Endothelial cell of umbilical vein (primary cell): ENCODE data around the gene VSIG4. TPM values are rescaled to one million over a fixed set of nuclear protein-coding genes. Genes with fewer than 3 reads are reported as not detected.

Experiments
- BruUV-seq: library from RNA; stranded (reverse); fragments of 400-500 nt; replicated peaks from 2 replicates; lab custom pipeline; 2021; lab: Mats Ljungman, UMichigan
- CTCF ChIA-PET: fragments of 300-600, 350-600 bp; sonication (Branson Sonifier 250); formaldehyde crosslinking; loops from one replicate; lab custom pipeline; 2021; ENCODE audit warnings: antibody characterized with exemption, inconsistent platforms; lab: Charles Lee
- POLR2A ChIA-PET: fragments of 300-600, 350-600 bp; sonication (Branson Sonifier 250); formaldehyde crosslinking; loops from one replicate; lab custom pipeline; 2021; ENCODE audit warnings: antibody characterized with exemption, inconsistent platforms; lab: Charles Lee
- DNase-seq: peaks from one replicate; pipeline ENCODE4 v3.0.0-alpha.2; 2011; ENCODE audit warnings: low read depth, low spot score
- FAIRE-seq: peaks from 2 replicates; lab custom pipeline; 2011; peaks lifted over from hg19 to GRCh38; lab: Jason Lieb, UNC
- H2AFZ ChIP-seq: 2 replicates; pipeline ENCODE4 v1.6.0; 2012; ENCODE audit warnings: low read depth, low read length, control low read depth, inconsistent platforms
- H3K27ac ChIP-seq: 2 replicates; pipeline ENCODE4 v1.5.1; 2011; ENCODE audit warnings: low read depth, mild to moderate bottlenecking, control low read depth, low read length, moderate library complexity; ENCODE audit not compliant: insufficient read depth
- H3K27me3 ChIP-seq, 2 experiments: 2 replicates each; pipeline versions ENCODE4 v1.6.0 to v1.6.1; 2011; ENCODE audit warnings: low read length in 2 of 2, mixed read lengths in 1 of 2; ENCODE audit not compliant: control insufficient read depth in 2 of 2, insufficient read depth in 2 of 2
- H3K36me3 ChIP-seq, 2 experiments: 2 replicates in 1 of 2; 3 replicates in 1 of 2; pipeline ENCODE4 v1.5.1; 2011; ENCODE audit warnings: low read length in 2 of 2, mild to moderate bottlenecking in 1 of 2, moderate library complexity in 1 of 2; ENCODE audit not compliant: control insufficient read depth in 2 of 2, insufficient read depth in 2 of 2; ENCODE audit errors: extremely low read depth in 1 of 2
- H3K4me1 ChIP-seq: 3 replicates; pipeline ENCODE4 v1.5.1; 2011; ENCODE audit warnings: mild to moderate bottlenecking, low read length; ENCODE audit not compliant: control insufficient read depth, insufficient read depth; ENCODE audit errors: extremely low read depth
- H3K4me2 ChIP-seq: 2 replicates; pipeline ENCODE4 v1.6.1; 2011; ENCODE audit warnings: low read length, control low read depth, mixed read lengths; ENCODE audit not compliant: insufficient read depth
- H3K4me3 ChIP-seq, 3 experiments: fragments of 200-600 bp in 1 of 3; sonication (generic), shearing (Covaris generic) in 1 of 3; replicated peaks in 1 of 3; 2 replicates each; pipeline ENCODE4 v1.5.1; 2011 to 2016; ENCODE audit warnings: control low read depth in 3 of 3, low read length in 3 of 3, mild to moderate bottlenecking in 2 of 3, inconsistent platforms in 1 of 3, low read depth in 1 of 3, moderate library complexity in 1 of 3; ENCODE audit not compliant: insufficient read depth in 1 of 3
- H3K79me2 ChIP-seq: 2 replicates; pipeline ENCODE4 v1.6.0; 2012; ENCODE audit warnings: low read length, inconsistent platforms; ENCODE audit not compliant: control insufficient read depth, insufficient read depth
- H3K9ac ChIP-seq: replicated peaks from 2 replicates; pipeline ENCODE3; 2011; ENCODE audit warnings: low read length, control low read depth; ENCODE audit not compliant: insufficient read depth; ENCODE audit errors: extremely low read depth
- H3K9me1 ChIP-seq: replicated peaks from 3 replicates; pipeline ENCODE4 v1.6.0; 2011; ENCODE audit warnings: mild to moderate bottlenecking, low read length; ENCODE audit not compliant: control insufficient read depth, insufficient read depth; ENCODE audit errors: extremely low read depth
- H3K9me3 ChIP-seq: replicated peaks from 2 replicates; pipeline ENCODE4 v1.5.1; 2012; ENCODE audit warnings: low read length, inconsistent platforms; ENCODE audit not compliant: control insufficient read depth, insufficient read depth
- H4K20me1 ChIP-seq: replicated peaks from 2 replicates; pipeline ENCODE3; 2011; ENCODE audit warnings: mild to moderate bottlenecking, low read length; ENCODE audit not compliant: control insufficient read depth, insufficient read depth; ENCODE audit errors: extremely low read depth
- EZH2 ChIP-seq: IDR thresholded peaks from 2 replicates; pipeline ENCODE4 v1.6.1; 2012; ENCODE audit warnings: borderline replicate concordance, low read depth, mild to moderate bottlenecking, moderate library complexity, low read length, inconsistent platforms; ENCODE audit not compliant: severe bottlenecking
- FOS ChIP-seq: IDR thresholded peaks from 2 replicates; pipeline ENCODE4 v1.6.1; 2011; ENCODE audit warnings: mild to moderate bottlenecking, low read length, moderate library complexity, borderline replicate concordance; ENCODE audit not compliant: insufficient read depth
- GATA2 ChIP-seq: IDR thresholded peaks from 2 replicates; pipeline ENCODE4 v1.7.0; 2011; ENCODE audit warnings: low read depth, mild to moderate bottlenecking, moderate library complexity, mixed read lengths, low read length; ENCODE audit not compliant: insufficient read length, insufficient read depth
- JUN ChIP-seq: IDR thresholded peaks from 2 replicates; pipeline ENCODE4 v1.6.1; 2011; ENCODE audit warnings: borderline replicate concordance, low read depth; ENCODE audit not compliant: insufficient read length, insufficient read depth
- MYC ChIP-seq: IDR thresholded peaks from one replicate; pipeline ENCODE4 v1.6.1; 2011; ENCODE audit warnings: mild to moderate bottlenecking, low read depth, low read length
- POLR2A ChIP-seq: IDR thresholded peaks from 2 replicates; pipeline ENCODE4 v1.6.1; 2012; ENCODE audit warnings: low read depth, mild to moderate bottlenecking, control low read depth, low read length
- POLR2AphosphoS5 ChIP-seq: IDR thresholded peaks from 2 replicates; pipeline ENCODE4 v1.6.1; 2012; ENCODE audit warnings: low read depth, mild to moderate bottlenecking, control low read depth, low read length, moderate library complexity; ENCODE audit not compliant: insufficient read depth
- dilution Hi-C: fragments of 300-500 bp; cut with MboI; formaldehyde crosslinking; loops from one replicate; pipeline ENCODE4 v1.15.0; 2019; ENCODE audit warnings: low sequenced_read_pairs; ENCODE audit not compliant: extremely low pct_ligation_motif_present
- intact Hi-C: fragments of 100-400 bp; cut with micrococcal nuclease; formaldehyde crosslinking; loops from one replicate; pipeline ENCODE4 v1.10.0; 2022
- polyA plus RNA-seq, 4 experiments: library from polyadenylated mRNA; depleted of rRNA in 3 of 4; stranded (reverse) in 3 of 4; unstranded in 1 of 4; fragments of >200 nt; gene quantifications; 2 replicates each; pipeline versions ENCODE4 v1.2.1 to v1.2.3, GENCODE V29; 2011 to 2012; ENCODE audit warnings: missing spikeins in 1 of 4
- total RNA-seq: library from RNA; stranded (reverse); gene quantifications from 2 replicates; pipeline ENCODE4 v1.2.3, GENCODE V29; 2021
- TF ChIP-seq, protein P1 (sequence below), 2 donors: IDR thresholded peaks; 1 replicate in 1 of 2; 2 replicates in 1 of 2; pipeline ENCODE4 v1.5.1; 2011; ENCODE audit warnings: low read length in 2 of 2, mild to moderate bottlenecking in 2 of 2, moderate library complexity in 2 of 2, control low read depth in 1 of 2, inconsistent platforms in 1 of 2, low read depth in 1 of 2; ENCODE audit not compliant: insufficient read depth in 1 of 2; ENCODE audit errors: extremely low read depth in 1 of 2
- TF ChIP-seq, protein P2 (sequence below): IDR thresholded peaks from 2 replicates; pipeline ENCODE4 v1.6.1; 2011; ENCODE audit not compliant: insufficient read depth, insufficient read length

Gene VSIG4
- total and polyA plus RNA-seq, 2 donors (not counting 3 experiments of a cell fraction or from before 2014, with no cell fraction given): not detected

DNA sequence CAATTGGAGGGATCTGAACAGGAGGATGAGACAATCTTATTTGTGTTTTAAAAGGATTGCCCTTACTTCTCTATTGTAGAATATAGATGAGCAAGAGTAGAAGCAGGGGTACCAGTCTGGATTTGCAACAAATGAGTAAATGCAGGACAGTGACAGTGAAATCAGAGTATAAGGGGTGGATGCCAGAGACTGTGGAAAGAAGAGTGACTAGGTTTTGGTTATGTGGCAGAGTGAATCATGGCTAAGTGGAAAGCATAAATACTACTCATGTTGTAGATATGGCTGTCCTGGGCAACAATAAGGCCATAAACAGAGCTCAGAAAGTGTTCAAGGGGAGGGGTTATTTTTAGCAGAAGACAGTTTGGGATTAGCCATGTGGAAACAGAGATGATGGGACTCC lies 6.0 kb upstream of the VSIG4 start:
- no peak for TF ChIP-seq POLR2AphosphoS5
- TF ChIP-seq, protein P1, sequence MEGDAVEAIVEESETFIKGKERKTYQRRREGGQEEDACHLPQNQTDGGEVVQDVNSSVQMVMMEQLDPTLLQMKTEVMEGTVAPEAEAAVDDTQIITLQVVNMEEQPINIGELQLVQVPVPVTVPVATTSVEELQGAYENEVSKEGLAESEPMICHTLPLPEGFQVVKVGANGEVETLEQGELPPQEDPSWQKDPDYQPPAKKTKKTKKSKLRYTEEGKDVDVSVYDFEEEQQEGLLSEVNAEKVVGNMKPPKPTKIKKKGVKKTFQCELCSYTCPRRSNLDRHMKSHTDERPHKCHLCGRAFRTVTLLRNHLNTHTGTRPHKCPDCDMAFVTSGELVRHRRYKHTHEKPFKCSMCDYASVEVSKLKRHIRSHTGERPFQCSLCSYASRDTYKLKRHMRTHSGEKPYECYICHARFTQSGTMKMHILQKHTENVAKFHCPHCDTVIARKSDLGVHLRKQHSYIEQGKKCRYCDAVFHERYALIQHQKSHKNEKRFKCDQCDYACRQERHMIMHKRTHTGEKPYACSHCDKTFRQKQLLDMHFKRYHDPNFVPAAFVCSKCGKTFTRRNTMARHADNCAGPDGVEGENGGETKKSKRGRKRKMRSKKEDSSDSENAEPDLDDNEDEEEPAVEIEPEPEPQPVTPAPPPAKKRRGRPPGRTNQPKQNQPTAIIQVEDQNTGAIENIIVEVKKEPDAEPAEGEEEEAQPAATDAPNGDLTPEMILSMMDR (IDR thresholded peaks at IDR 0.05; ENCODE audit: extremely low read depth in 1 of 2, insufficient read depth in 1 of 2, low read depth in 1 of 2, low read length in 2 of 2): no peak
- Histone ChIP-seq H3K4me2 (no peak overlapping the region), H3K27ac (no peak overlapping the region), H3K9me1 (no peaks in the 10 kb centered on the region), H3K27me3 (no peaks in the 10 kb centered on the region), H3K79me2 (no peaks in the 10 kb centered on the region), H2AFZ (no peak overlapping the region), H3K36me3 (no peaks in the 10 kb centered on the region), H3K9me3 (no peaks in the 10 kb centered on the region), H3K9ac (no peak overlapping the region), H3K4me3 (no peak overlapping the region), H3K4me1 (no peaks in the 10 kb centered on the region), H4K20me1 (no peaks in the 10 kb centered on the region)
- ChIA-PET POLR2A (no interaction called here), CTCF (no interaction called here)
- no TSS peak for BruUV-seq
- intact Hi-C loops: no loop called here
- FAIRE-seq: no peak
- dilution Hi-C loops: no loop called here
- DNase-seq: no peak

DNA sequence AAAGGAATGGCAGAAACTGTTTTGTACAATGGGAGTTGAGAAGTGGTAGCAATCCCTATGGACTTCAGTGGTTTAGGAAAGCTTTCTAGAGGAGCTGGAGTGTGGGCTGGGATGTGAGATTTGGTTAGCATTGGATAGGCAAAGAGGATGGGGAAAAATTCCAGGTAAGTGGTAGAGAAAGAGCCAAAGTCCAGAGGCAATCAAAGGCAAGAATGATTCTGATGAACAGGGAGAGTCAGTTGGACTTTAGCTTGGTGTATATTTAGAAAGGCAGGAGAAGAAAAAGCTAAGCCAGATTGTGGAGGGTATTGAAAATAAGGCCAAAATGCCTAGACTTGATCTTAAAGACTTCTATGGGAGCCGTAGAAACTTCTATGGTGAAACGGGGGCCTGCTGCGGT lies 3.7 kb upstream of the VSIG4 start:
- POLR2A ChIA-PET: no interaction called here

More for the DNA sequence above, 3.7 kb upstream of the VSIG4 start:
- Histone ChIP-seq H3K9ac (no peak overlapping the region), H3K9me1 (no peaks in the 10 kb centered on the region), H2AFZ (no peak overlapping the region), H3K36me3 (no peaks in the 10 kb centered on the region), H4K20me1 (no peaks in the 10 kb centered on the region), H3K4me3 (no peak overlapping the region), H3K4me2 (no peak overlapping the region), H3K9me3 (no peaks in the 10 kb centered on the region), H3K79me2 (no peaks in the 10 kb centered on the region), H3K27ac (no peak overlapping the region), H3K27me3 (no peaks in the 10 kb centered on the region), H3K4me1 (no peaks in the 10 kb centered on the region)
- intact Hi-C loops (no loop called here), dilution Hi-C loops (no loop called here)
- TF ChIP-seq, protein P2, sequence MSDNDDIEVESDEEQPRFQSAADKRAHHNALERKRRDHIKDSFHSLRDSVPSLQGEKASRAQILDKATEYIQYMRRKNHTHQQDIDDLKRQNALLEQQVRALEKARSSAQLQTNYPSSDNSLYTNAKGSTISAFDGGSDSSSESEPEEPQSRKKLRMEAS: no peak
- TF ChIP-seq GATA2 (no peak), JUN (no peak), POLR2AphosphoS5 (no peak), FOS (no peak), MYC (no peak), EZH2 (no peak), POLR2A (no peak)
- TF ChIP-seq, protein P1 (IDR thresholded peaks at IDR 0.05; ENCODE audit: extremely low read depth in 1 of 2, insufficient read depth in 1 of 2, low read depth in 1 of 2, low read length in 2 of 2): no peak
- FAIRE-seq (no peak), DNase-seq (no peak)
- BruUV-seq: no TSS peak
- CTCF ChIA-PET: no interaction called here
